ENCODE results near the gene RBMS2. TPM values are rescaled to one million over a fixed set of nuclear protein-coding genes. Genes with fewer than 3 reads are reported as not detected.

RBMS2 gene
- total RNA-seq, 2 experiments from 2014 or later: 4.5 to 6.0 TPM

DNA sequence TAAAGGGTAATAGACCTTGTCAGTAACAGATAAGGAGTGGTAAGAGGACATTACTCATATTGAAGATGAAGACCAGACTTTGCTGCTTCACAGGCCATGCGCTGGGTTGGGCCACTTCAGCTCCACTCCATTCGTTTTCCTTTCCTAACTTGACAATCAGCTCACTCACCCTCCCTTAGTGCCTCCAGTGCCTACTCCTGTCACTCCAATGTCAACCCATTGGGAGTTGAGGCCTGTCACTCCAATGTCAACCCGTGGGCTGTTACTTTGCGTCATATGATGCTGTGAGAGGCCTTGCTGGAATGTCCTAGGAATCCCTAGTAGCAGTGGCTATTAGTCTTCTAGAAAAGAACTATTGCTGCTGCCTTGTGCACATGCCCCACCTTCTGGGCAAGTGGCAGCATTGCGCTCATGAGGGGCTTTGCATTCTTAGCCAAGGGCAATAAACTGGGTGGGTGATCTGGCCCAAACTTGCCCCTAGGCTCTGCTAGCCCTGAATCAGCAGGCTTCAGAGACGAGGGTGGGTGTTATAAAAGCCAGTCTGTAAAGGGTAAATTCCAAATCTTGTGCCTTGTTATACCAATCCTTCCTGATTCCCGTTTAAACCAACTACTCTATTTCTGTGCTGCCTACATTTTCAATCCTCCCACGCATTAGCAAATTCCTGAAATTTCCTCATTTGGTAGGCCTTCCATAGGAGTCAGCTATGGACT lies 72.4 kb downstream of the RBMS2 start:
- POLR2A ChIA-PET: no interaction called here
- Mint-ChIP-seq H3K27ac (no peak overlapping the region), H3K9me3 (no peaks in the 10 kb centered on the region), H3K4me3 (no peak overlapping the region), H3K4me1 (peaks cover 4% of the 10 kb centered on the region), H3K27me3 (no peaks in the 10 kb centered on the region), H3K36me3 (ENCODE audit: low read depth) (peaks cover 21% of the 10 kb centered on the region)
- peak; percentile 70 for DNase-seq
- CTCF ChIA-PET: interaction anchor here (0.6 to 2.6 kb wide), 11 partner anchors 9 to 911 kb away, joined by 3 to 11 read pairs (median 4); no protein-coding TSS in a partner anchor

- Mint-ChIP-seq H3K9me3 (no peaks in the 10 kb centered on the region), H3K36me3 (ENCODE audit: low read depth) (peaks cover 45% of the 10 kb centered on the region), H3K4me3 (no peak overlapping the region), H3K27ac (no peak overlapping the region), H3K4me1 (peaks cover 2% of the 10 kb centered on the region), H3K27me3 (no peaks in the 10 kb centered on the region)
- DNase-seq: no peak
- ChIA-PET POLR2A (interaction anchor here (0.5 kb wide), 1 partner anchor 14 kb away, joined by 3 read pairs; no protein-coding TSS in a partner anchor), CTCF (interaction anchor here (0.8 to 1.1 kb wide), 2 partner anchors 12 to 23 kb away, joined by 3 to 4 read pairs; no protein-coding TSS in a partner anchor)
Observed at GRCh38 chr12:56596815-56597214, 75.2 kb downstream of the RBMS2 start.

GRCh38 chr12:56599041-56599440 lies 77.4 kb downstream of the RBMS2 start:
- Mint-ChIP-seq H3K9me3 (no peaks in the 10 kb centered on the region), H3K27ac (no peak overlapping the region), H3K36me3 (ENCODE audit: low read depth) (peaks cover 57% of the 10 kb centered on the region), H3K4me3 (no peak overlapping the region), H3K4me1 (peaks cover 2% of the 10 kb centered on the region), H3K27me3 (no peaks in the 10 kb centered on the region)
- DNase-seq: no peak
- ChIA-PET CTCF (interaction anchor here (1.1 to 1.2 kb wide), 2 partner anchors 24 to 36 kb away, joined by 3 read pairs; no protein-coding TSS in a partner anchor), POLR2A (no interaction called here)

GRCh38 chr12:56599797-56600196 lies 78.2 kb downstream of the RBMS2 start:
- peaks cover 2% of the 10 kb centered on the region for H3K4me1 Mint-ChIP-seq
- H3K27me3 Mint-ChIP-seq: no peaks in the 10 kb centered on the region
- H3K9me3 Mint-ChIP-seq: no peaks in the 10 kb centered on the region
- POLR2A ChIA-PET: no interaction called here
- CTCF ChIA-PET: interaction anchor here (1.1 to 1.6 kb wide), 3 partner anchors 23 to 84 kb away, joined by 3 to 4 read pairs (median 3); no protein-coding TSS in a partner anchor
- H3K4me3 Mint-ChIP-seq: no peak overlapping the region
- peaks cover 64% of the 10 kb centered on the region for H3K36me3 Mint-ChIP-seq (ENCODE audit: low read depth)
- H3K27ac Mint-ChIP-seq: no peak overlapping the region
- no peak for DNase-seq

- Mint-ChIP-seq H3K36me3 (ENCODE audit: low read depth) (peaks cover 70% of the 10 kb centered on the region), H3K27ac (no peak overlapping the region), H3K4me1 (peaks cover under 1% of the 10 kb centered on the region), H3K9me3 (no peaks in the 10 kb centered on the region), H3K4me3 (no peak overlapping the region), H3K27me3 (no peaks in the 10 kb centered on the region)
- no peak for DNase-seq
- CTCF ChIA-PET: interaction anchor here (0.7 to 2.5 kb wide), 9 partner anchors 10 to 110 kb away, joined by 3 to 8 read pairs (median 3); partner anchors contain the start of gene PTGES3
- POLR2A ChIA-PET: interaction anchor here (0.5 kb wide), 1 partner anchor 37 kb away, joined by 6 read pairs; no protein-coding TSS in a partner anchor
Observed at GRCh38 chr12:56600753-56601152, 79.1 kb downstream of the RBMS2 start.

DNA sequence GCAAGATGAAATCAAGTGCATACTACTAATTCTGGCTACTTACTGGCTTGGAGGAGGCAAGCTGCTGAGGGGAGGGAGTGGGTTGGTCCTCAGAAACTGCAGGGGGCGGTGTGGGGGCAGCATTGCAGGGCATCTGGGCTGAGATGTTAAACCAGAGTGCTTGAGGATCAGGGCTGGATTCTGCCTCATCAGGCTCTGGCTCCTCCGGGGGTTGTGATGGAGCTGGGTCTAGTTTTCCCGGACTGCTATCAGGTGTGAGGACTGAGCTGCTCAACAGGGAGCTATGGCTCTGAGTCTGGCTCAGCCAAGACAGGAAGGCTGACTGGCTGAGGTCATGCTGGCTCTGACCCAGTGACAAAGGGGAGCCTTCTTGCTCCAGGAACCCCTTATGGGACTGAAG lies 79.9 kb downstream of the RBMS2 start:
- Mint-ChIP-seq H3K36me3 (ENCODE audit: low read depth) (peaks cover 71% of the 10 kb centered on the region), H3K27ac (no peak overlapping the region), H3K4me3 (no peak overlapping the region), H3K9me3 (no peaks in the 10 kb centered on the region), H3K27me3 (no peaks in the 10 kb centered on the region), H3K4me1 (no peaks in the 10 kb centered on the region)
- ChIA-PET POLR2A (no interaction called here), CTCF (interaction anchor here (1.0 to 2.5 kb wide), 9 partner anchors 9 to 111 kb away, joined by 3 to 8 read pairs (median 5); no protein-coding TSS in a partner anchor)
- peak; percentile 40 for DNase-seq

DNA sequence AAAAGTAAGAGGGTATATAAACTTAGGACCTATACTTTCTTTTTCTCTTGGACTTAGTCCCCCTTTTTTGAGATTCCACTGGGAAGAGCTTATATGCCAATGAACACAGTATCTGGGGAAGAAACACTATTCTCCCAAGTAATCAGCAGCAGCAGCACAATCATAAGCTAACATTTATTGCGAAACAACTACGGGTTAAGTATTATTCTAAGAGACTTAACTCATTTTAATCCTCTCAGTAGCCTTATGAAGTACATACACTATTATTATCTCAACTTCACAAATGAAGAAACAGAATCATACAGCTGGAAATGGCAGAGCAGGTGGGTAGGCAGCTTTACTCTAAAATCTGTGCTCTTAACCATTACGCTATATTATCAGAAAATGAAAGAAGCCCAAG lies 80.6 kb downstream of the RBMS2 start:
- Mint-ChIP-seq H3K27ac (no peak overlapping the region), H3K4me1 (no peaks in the 10 kb centered on the region), H3K4me3 (no peak overlapping the region), H3K36me3 (ENCODE audit: low read depth) (peaks cover 70% of the 10 kb centered on the region), H3K27me3 (no peaks in the 10 kb centered on the region), H3K9me3 (no peaks in the 10 kb centered on the region)
- DNase-seq: no peak
- CTCF ChIA-PET: interaction anchor here (0.6 to 2.5 kb wide), 7 partner anchors 8 to 103 kb away, joined by 3 to 8 read pairs (median 5); no protein-coding TSS in a partner anchor
- POLR2A ChIA-PET: no interaction called here

DNA sequence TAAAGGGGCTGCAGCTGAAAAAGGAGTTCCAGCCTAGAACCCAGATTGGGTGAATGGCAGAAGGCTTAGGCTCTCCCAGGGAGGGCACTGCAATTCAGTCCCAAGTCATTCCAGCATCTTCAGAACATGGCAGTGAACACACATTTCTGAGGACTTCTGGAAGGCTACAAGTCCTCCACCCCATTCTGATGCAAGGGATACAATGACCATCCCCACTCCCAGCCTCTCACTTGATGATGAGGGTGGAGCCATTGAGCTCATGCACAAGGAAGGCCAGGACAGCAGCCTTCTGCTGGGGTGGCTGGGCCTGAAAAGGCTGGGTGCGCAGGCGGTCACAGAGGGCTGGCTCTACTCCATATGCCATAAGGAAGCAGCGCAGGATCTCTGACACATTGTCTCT lies 82.7 kb downstream of the RBMS2 start:
- H3K36me3 Mint-ChIP-seq (ENCODE audit: low read depth): peaks cover 64% of the 10 kb centered on the region
- CTCF ChIA-PET: no interaction called here
- no peak overlapping the region for H3K27ac Mint-ChIP-seq

GRCh38 chr12:56614627-56615026 lies 93.0 kb downstream of the RBMS2 start:
- POLR2A ChIA-PET: no interaction called here
- no peak for DNase-seq
- CTCF ChIA-PET: interaction anchor here (0.6 to 1.3 kb wide), 4 partner anchors 10 to 70 kb away, joined by 3 read pairs; no protein-coding TSS in a partner anchor
- Mint-ChIP-seq H3K27ac (no peak overlapping the region), H3K4me1 (peaks cover 3% of the 10 kb centered on the region), H3K9me3 (no peaks in the 10 kb centered on the region), H3K4me3 (no peak overlapping the region), H3K36me3 (ENCODE audit: low read depth) (peaks cover 72% of the 10 kb centered on the region), H3K27me3 (no peaks in the 10 kb centered on the region)

More for the DNA sequence above, 82.7 kb downstream of the RBMS2 start:
- no peaks in the 10 kb centered on the region for H3K9me3 Mint-ChIP-seq
- H3K4me3 Mint-ChIP-seq: no peak overlapping the region
- H3K4me1 Mint-ChIP-seq: no peaks in the 10 kb centered on the region
- POLR2A ChIA-PET: no interaction called here
- DNase-seq: no peak
- no peaks in the 10 kb centered on the region for H3K27me3 Mint-ChIP-seq

DNA sequence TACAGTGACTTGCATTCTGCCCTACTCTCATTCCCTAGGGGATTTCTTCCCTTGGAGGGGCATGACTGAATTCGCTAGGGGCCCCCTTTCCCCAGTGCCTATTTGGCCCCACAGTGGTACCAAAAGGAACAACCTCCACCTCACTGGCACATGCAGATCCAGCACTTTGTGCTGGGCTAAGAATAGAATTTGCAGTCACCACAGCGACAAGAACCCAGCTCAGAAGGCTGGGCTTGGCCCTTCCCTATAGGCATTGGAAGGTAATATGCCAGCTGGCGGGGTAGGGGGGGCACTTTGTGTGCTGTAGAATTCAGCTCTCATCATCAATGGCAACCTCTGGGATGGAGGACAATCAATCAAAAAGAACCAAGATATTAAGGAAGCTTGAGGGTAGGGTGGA lies 94.6 kb downstream of the RBMS2 start:
- CTCF ChIA-PET: interaction anchor here (0.6 to 1.0 kb wide), 2 partner anchors 10 to 13 kb away, joined by 3 read pairs; no protein-coding TSS in a partner anchor
- peaks cover 67% of the 10 kb centered on the region for H3K36me3 Mint-ChIP-seq (ENCODE audit: low read depth)

DNA sequence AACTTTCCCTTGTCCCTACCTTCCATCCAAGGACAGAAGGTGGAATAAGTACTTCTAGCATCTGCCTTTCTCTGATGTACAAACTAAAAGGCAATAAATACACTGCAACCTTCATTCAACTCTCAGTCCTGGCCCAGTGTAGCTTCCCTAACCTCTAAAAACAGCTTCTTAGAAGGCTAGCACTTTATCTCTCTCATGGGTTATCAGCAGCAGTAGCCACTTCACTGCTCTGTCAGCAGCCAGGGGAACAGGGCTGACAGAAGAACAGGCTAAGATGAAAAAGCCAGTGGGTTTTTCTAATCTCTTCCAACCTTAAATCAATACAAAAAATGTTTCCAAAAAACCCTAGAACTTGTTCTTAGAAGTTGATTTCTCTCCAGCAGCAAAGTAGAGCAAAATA lies 95.3 kb downstream of the RBMS2 start:
- Mint-ChIP-seq H3K27me3 (no peaks in the 10 kb centered on the region), H3K4me1 (peaks cover 8% of the 10 kb centered on the region), H3K27ac (no peak overlapping the region), H3K36me3 (ENCODE audit: low read depth) (peaks cover 62% of the 10 kb centered on the region), H3K9me3 (no peaks in the 10 kb centered on the region), H3K4me3 (no peak overlapping the region)
- ChIA-PET POLR2A (no interaction called here), CTCF (interaction anchor here (1.0 kb wide), 1 partner anchor 12 kb away, joined by 3 read pairs; no protein-coding TSS in a partner anchor)
- DNase-seq: no peak

More for the DNA sequence above, 94.6 kb downstream of the RBMS2 start:
- no peak overlapping the region for H3K4me3 Mint-ChIP-seq
- H3K9me3 Mint-ChIP-seq: no peaks in the 10 kb centered on the region
- no peak for DNase-seq
- POLR2A ChIA-PET: no interaction called here
- no peak overlapping the region for H3K27ac Mint-ChIP-seq
- H3K27me3 Mint-ChIP-seq: no peaks in the 10 kb centered on the region
- H3K4me1 Mint-ChIP-seq: peaks cover 8% of the 10 kb centered on the region

DNA sequence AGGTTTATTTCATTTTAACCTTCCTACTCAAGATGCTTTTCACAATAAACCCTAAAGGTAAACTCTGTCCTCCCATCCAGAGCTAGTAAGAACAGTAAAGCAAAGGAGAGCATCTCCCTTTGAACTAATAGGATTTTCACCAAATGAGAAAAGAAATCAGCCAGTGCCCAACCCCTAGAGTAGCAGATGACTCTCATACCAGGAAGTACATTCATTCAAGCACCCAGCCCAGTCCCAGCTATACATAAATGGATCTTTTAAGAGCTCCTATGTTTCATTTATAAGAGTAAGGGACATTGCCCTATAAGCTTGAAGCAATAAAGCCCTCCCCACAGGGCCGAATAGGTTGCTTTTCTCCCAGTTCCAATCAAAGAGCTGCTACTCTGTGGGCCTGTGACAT lies 100.9 kb downstream of the RBMS2 start:
- H3K27me3 Mint-ChIP-seq: no peaks in the 10 kb centered on the region
- H3K27ac Mint-ChIP-seq: no peak overlapping the region
- H3K36me3 Mint-ChIP-seq (ENCODE audit: low read depth): peaks cover 41% of the 10 kb centered on the region
- ChIA-PET POLR2A (no interaction called here), CTCF (interaction anchor here (1.1 to 1.6 kb wide), 3 partner anchors 13 to 23 kb away, joined by 3 read pairs; no protein-coding TSS in a partner anchor)
- DNase-seq: no peak
- no peak overlapping the region for H3K4me3 Mint-ChIP-seq
- no peaks in the 10 kb centered on the region for H3K9me3 Mint-ChIP-seq
- H3K4me1 Mint-ChIP-seq: peaks cover 38% of the 10 kb centered on the region

- H3K9me3 Mint-ChIP-seq: no peaks in the 10 kb centered on the region
- H3K4me1 Mint-ChIP-seq: peaks cover 56% of the 10 kb centered on the region
- no peak for DNase-seq
- H3K27ac Mint-ChIP-seq: no peak overlapping the region
- H3K4me3 Mint-ChIP-seq: no peak overlapping the region
- POLR2A ChIA-PET: no interaction called here
- CTCF ChIA-PET: interaction anchor here (0.6 to 3.0 kb wide), 2 partner anchors 10 to 445 kb away, joined by 4 to 19 read pairs; no protein-coding TSS in a partner anchor
- H3K27me3 Mint-ChIP-seq: no peaks in the 10 kb centered on the region
- H3K36me3 Mint-ChIP-seq (ENCODE audit: low read depth): peaks cover 33% of the 10 kb centered on the region
Observed at GRCh38 chr12:56626701-56627100, 105.1 kb downstream of the RBMS2 start.

Data from activated CD4-positive, alpha-beta T cell treated with anti-CD3 and anti-CD28 coated beads, Interleukin-2, amount 10 ng/mL, durations not matched to agents 7 days and 5 days (primary cell).